H9 (cell line): ENCODE data around the gene IGLL5. TPM values are rescaled to one million over a fixed set of nuclear protein-coding genes. Genes with fewer than 3 reads are reported as not detected.

Source experiments
- DNase-seq: peaks from one replicate; pipeline ENCODE4 v3.0.0-alpha.2; 2017
- H2AFZ ChIP-seq: one replicate; pipeline ENCODE4 v1.6.1; 2013; ENCODE audit warnings: mild to moderate bottlenecking, low read length, control low read depth, moderate library complexity
- H2AK5ac ChIP-seq: 2 replicates; pipeline ENCODE4 v1.6.1; 2013; ENCODE audit warnings: low read length, control low read depth, mixed read lengths; ENCODE audit not compliant: insufficient read length
- H2BK120ac ChIP-seq: one replicate; pipeline ENCODE4 v1.6.1; 2013; ENCODE audit warnings: low read depth, mild to moderate bottlenecking, low read length, control low read depth, inconsistent platforms; ENCODE audit not compliant: poor library complexity, severe bottlenecking
- H2BK12ac ChIP-seq: 2 replicates; pipeline ENCODE4 v1.6.1; 2013; ENCODE audit warnings: low read length, control low read depth, mixed read lengths, low read depth; ENCODE audit not compliant: insufficient read length
- H2BK15ac ChIP-seq: 2 replicates; pipeline ENCODE4 v1.6.1; 2013; ENCODE audit warnings: low read depth, low read length, control low read depth
- H2BK20ac ChIP-seq: one replicate; pipeline ENCODE4 v1.6.1; 2013; ENCODE audit warnings: low read depth, mild to moderate bottlenecking, low read length, control low read depth, inconsistent platforms; ENCODE audit not compliant: poor library complexity, severe bottlenecking
- H2BK5ac ChIP-seq: 2 replicates; pipeline ENCODE4 v1.6.1; 2013; ENCODE audit warnings: low read length, control low read depth, mixed read lengths; ENCODE audit not compliant: insufficient read length
- H3K14ac ChIP-seq: 2 replicates; pipeline ENCODE4 v1.6.1; 2013; ENCODE audit warnings: low read length, control low read depth; ENCODE audit not compliant: insufficient read depth
- H3K18ac ChIP-seq: 2 replicates; pipeline ENCODE4 v1.6.1; 2013; ENCODE audit warnings: low read depth, mild to moderate bottlenecking, mixed read lengths, low read length, control low read depth; ENCODE audit not compliant: insufficient read length
- H3K23ac ChIP-seq: 2 replicates; pipeline ENCODE4 v1.6.1; 2013; ENCODE audit warnings: low read length, control low read depth, mixed read lengths, low read depth; ENCODE audit not compliant: insufficient read length
- H3K23me2 ChIP-seq: 2 replicates; pipeline ENCODE4 v1.6.1; 2013; ENCODE audit warnings: low read depth, mild to moderate bottlenecking, mixed read lengths, low read length, control low read depth; ENCODE audit not compliant: insufficient read length, poor library complexity, severe bottlenecking
- H3K27ac ChIP-seq: 2 replicates; pipeline ENCODE4 v1.5.1; 2013; ENCODE audit warnings: low read length, control low read depth, mixed read lengths, low read depth; ENCODE audit not compliant: insufficient read length
- H3K27me3 ChIP-seq: 2 replicates; pipeline ENCODE4 v1.6.1; 2013; ENCODE audit warnings: low read length, control low read depth, inconsistent platforms; ENCODE audit not compliant: insufficient read depth
- H3K4ac ChIP-seq: 2 replicates; pipeline ENCODE4 v1.6.1; 2013; ENCODE audit warnings: low read depth, mild to moderate bottlenecking, control low read depth, inconsistent platforms, low read length, moderate library complexity
- H3K4me1 ChIP-seq: 2 replicates; pipeline ENCODE4 v1.6.1; 2013; ENCODE audit warnings: low read length, control low read depth, inconsistent platforms; ENCODE audit not compliant: insufficient read depth
- H3K4me2 ChIP-seq: 2 replicates; pipeline ENCODE4 v1.6.1; 2013; ENCODE audit warnings: low read length, control low read depth, mixed read lengths; ENCODE audit not compliant: insufficient read length, insufficient read depth
- H3K56ac ChIP-seq: 2 replicates; pipeline ENCODE4 v1.6.1; 2013; ENCODE audit warnings: low read depth, mild to moderate bottlenecking, mixed read lengths, low read length, control low read depth; ENCODE audit not compliant: insufficient read length
- H3K79me1 ChIP-seq: 2 replicates; pipeline ENCODE4 v1.6.1; 2013; ENCODE audit warnings: low read depth, mild to moderate bottlenecking, moderate library complexity, low read length, control low read depth, inconsistent platforms; ENCODE audit not compliant: insufficient read depth, poor library complexity, severe bottlenecking
- H3K79me2 ChIP-seq: 2 replicates; pipeline ENCODE4 v1.6.1; 2013; ENCODE audit warnings: low read length, control low read depth, inconsistent platforms; ENCODE audit not compliant: insufficient read depth
- H3K9ac ChIP-seq: 2 replicates; pipeline ENCODE4 v1.6.1; 2013; ENCODE audit warnings: low read length, control low read depth, mixed read lengths; ENCODE audit not compliant: insufficient read length; ENCODE audit errors: extremely low read depth
- H3K9me3 ChIP-seq: one replicate; pipeline ENCODE4 v1.6.1; 2013; ENCODE audit warnings: low read depth, low read length, inconsistent platforms; ENCODE audit not compliant: control insufficient read depth
- H3T11ph ChIP-seq: one replicate; pipeline ENCODE4 v1.6.1; 2013; ENCODE audit warnings: mild to moderate bottlenecking, low read length, control low read depth, inconsistent platforms
- H4K20me1 ChIP-seq: one replicate; pipeline ENCODE4 v1.6.1; 2013; ENCODE audit not compliant: control insufficient read depth, insufficient read length, insufficient read depth
- H4K5ac ChIP-seq: 2 replicates; pipeline ENCODE4 v1.6.1; 2013; ENCODE audit warnings: low read depth, mild to moderate bottlenecking, mixed read lengths, low read length, control low read depth; ENCODE audit not compliant: insufficient read length
- H4K8ac ChIP-seq: replicated peaks from 2 replicates; pipeline ENCODE4 v1.6.1; 2013; ENCODE audit warnings: low read length, control low read depth, mixed read lengths, low read depth; ENCODE audit not compliant: insufficient read length
- H4K91ac ChIP-seq: 2 replicates; pipeline ENCODE4 v1.6.1; 2013; ENCODE audit warnings: low read depth, mild to moderate bottlenecking, moderate library complexity, mixed read lengths, low read length, control low read depth; ENCODE audit not compliant: insufficient read length
- H3K27ac Mint-ChIP-seq, 3 experiments: 2 replicates in 2 of 3; 3 replicates in 1 of 3; pipeline ENCODE4 v1.8.0; 2020 to 2021; ENCODE audit warnings: mixed read lengths in 3 of 3, mild to moderate bottlenecking in 1 of 3, moderate library complexity in 1 of 3
- H3K27me3 Mint-ChIP-seq: 2 replicates; pipeline ENCODE4 v1.8.0; 2021; ENCODE audit warnings: low read depth, mild to moderate bottlenecking, moderate library complexity, mixed read lengths
- H3K36me3 Mint-ChIP-seq, 3 experiments: 2 replicates in 2 of 3; 3 replicates in 1 of 3; pipeline ENCODE4 v1.8.0; 2020 to 2021; ENCODE audit warnings: low read depth in 3 of 3, mixed read lengths in 3 of 3; ENCODE audit not compliant: insufficient read depth in 1 of 3
- H3K4me1 Mint-ChIP-seq, 2 experiments: 2 replicates each; pipeline ENCODE4 v1.8.0; 2020; ENCODE audit warnings: mixed read lengths in 2 of 2
- H3K4me3 Mint-ChIP-seq, 2 experiments: 2 replicates in 1 of 2; 3 replicates in 1 of 2; pipeline ENCODE4 v1.8.0; 2020 to 2021; ENCODE audit warnings: mild to moderate bottlenecking in 2 of 2, mixed read lengths in 2 of 2, moderate library complexity in 1 of 2
- H3K9me3 Mint-ChIP-seq, 2 experiments: 2 replicates in 1 of 2; 3 replicates in 1 of 2; pipeline ENCODE4 v1.8.0; 2020; ENCODE audit warnings: mild to moderate bottlenecking in 2 of 2, mixed read lengths in 2 of 2, moderate library complexity in 1 of 2
- WGBS: extraction: QIAGEN DNeasy Blood & Tissue Kit; methylation state at CpG from one replicate; pipeline ENCODE4 v1.1.7; 2013; ENCODE audit warnings: missing lambda C conversion rate, low lambda C conversion rate, mixed read lengths; ENCODE audit not compliant: insufficient read length; ENCODE audit errors: extremely low coverage; 5-methylcytosine and 5-hydroxymethylcytosine counted together
- total RNA-seq: library from RNA; stranded (reverse); gene quantifications from 2 replicates; pipeline ENCODE4 v1.2.1, GENCODE V29; 2021
- TF ChIP-seq, protein P1 (sequence below): fragments of 200-600 bp; sonication (generic); conservative IDR thresholded peaks from 3 replicates; pipeline ENCODE4 v1.8.0; 2021; ENCODE audit warnings: antibody characterized with exemption, mild to moderate bottlenecking

The IGLL5 gene
- total RNA-seq, 1 experiment from 2014 or later = not detected

DNA sequence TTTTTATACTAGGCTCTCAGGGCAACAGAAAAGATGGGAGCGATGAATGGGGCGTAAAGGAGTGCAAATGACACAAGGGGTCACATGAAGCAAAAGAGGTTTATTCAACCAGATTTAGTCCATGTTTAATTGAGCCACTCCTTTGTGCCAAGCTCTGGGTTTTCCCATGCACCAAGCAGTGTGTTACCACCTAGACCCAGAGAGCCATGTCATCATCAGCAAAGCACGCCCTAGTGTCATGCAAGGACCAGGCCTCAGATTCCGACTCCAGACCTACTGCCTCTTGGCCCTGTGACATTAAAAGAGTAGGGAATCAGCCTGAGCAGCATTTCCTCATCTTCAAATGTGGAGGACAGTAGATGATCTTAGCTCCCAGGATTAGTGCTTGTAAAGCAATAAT, 1.1 kb upstream of the IGLL5 start:
- Histone ChIP-seq H4K8ac (no peak overlapping the region), H2BK20ac (no peak overlapping the region), H4K20me1 (no peaks in the 10 kb centered on the region), H2BK5ac (no peak overlapping the region), H2BK12ac (no peak overlapping the region), H3K27ac (no peak overlapping the region), H3K9ac (no peak overlapping the region), H3K4ac (no peak overlapping the region), H3K56ac (no peak overlapping the region), H3K23ac (no peak overlapping the region), H4K91ac (no peak overlapping the region), H3K14ac (no peak overlapping the region), H3K4me2 (no peak overlapping the region), H2BK120ac (no peak overlapping the region), H3K18ac (no peak overlapping the region), H4K5ac (no peak overlapping the region), H3K23me2 (no peaks in the 10 kb centered on the region), H2AK5ac (no peak overlapping the region), H3K9me3 (no peaks in the 10 kb centered on the region), H3K79me1 (no peaks in the 10 kb centered on the region), H3T11ph (no peak overlapping the region), H2BK15ac (no peak overlapping the region), H3K79me2 (no peaks in the 10 kb centered on the region), H3K27me3 (peaks cover 4% of the 10 kb centered on the region; the same call in 1 of the 2 replicates), H2AFZ (no peak overlapping the region), H3K4me1 (no peaks in the 10 kb centered on the region)
- Mint-ChIP-seq H3K9me3 (no peaks in the 10 kb centered on the region), H3K36me3 (no peaks in the 10 kb centered on the region), H3K27ac (no peak overlapping the region), H3K4me3 (no peak overlapping the region), H3K4me1 (no peaks in the 10 kb centered on the region), H3K27me3 (peaks cover 99% of the 10 kb centered on the region)
- TF ChIP-seq, protein P1, sequence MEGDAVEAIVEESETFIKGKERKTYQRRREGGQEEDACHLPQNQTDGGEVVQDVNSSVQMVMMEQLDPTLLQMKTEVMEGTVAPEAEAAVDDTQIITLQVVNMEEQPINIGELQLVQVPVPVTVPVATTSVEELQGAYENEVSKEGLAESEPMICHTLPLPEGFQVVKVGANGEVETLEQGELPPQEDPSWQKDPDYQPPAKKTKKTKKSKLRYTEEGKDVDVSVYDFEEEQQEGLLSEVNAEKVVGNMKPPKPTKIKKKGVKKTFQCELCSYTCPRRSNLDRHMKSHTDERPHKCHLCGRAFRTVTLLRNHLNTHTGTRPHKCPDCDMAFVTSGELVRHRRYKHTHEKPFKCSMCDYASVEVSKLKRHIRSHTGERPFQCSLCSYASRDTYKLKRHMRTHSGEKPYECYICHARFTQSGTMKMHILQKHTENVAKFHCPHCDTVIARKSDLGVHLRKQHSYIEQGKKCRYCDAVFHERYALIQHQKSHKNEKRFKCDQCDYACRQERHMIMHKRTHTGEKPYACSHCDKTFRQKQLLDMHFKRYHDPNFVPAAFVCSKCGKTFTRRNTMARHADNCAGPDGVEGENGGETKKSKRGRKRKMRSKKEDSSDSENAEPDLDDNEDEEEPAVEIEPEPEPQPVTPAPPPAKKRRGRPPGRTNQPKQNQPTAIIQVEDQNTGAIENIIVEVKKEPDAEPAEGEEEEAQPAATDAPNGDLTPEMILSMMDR = no peak
- WGBS = no CpG with 5 or more reads among the region's 4 CpGs
- DNase-seq = peak; percentile 12
